A673 (cell line): Measurements from ENCODE around the gene PRKCA.

ENCODE experiments used
- EZH2 ChIP-seq: fragments of 200-600 bp; sonication (generic); IDR thresholded peaks from 2 replicates; pipeline ENCODE4 v1.6.1; 2017; ENCODE audit warnings: borderline replicate concordance, low read depth, mild to moderate bottlenecking, mixed read lengths, antibody characterized with exemption, low read length; ENCODE audit not compliant: poor library complexity, severe bottlenecking
- TF ChIP-seq, protein P1 (sequence below): fragments of 300-800, 200-600 bp; sonication (generic); conservative IDR thresholded peaks from 2 replicates; pipeline ENCODE4 v1.5.1; 2017; ENCODE audit warnings: low read depth, mild to moderate bottlenecking, antibody characterized with exemption, low read length, moderate library complexity, mixed read lengths

DNA sequence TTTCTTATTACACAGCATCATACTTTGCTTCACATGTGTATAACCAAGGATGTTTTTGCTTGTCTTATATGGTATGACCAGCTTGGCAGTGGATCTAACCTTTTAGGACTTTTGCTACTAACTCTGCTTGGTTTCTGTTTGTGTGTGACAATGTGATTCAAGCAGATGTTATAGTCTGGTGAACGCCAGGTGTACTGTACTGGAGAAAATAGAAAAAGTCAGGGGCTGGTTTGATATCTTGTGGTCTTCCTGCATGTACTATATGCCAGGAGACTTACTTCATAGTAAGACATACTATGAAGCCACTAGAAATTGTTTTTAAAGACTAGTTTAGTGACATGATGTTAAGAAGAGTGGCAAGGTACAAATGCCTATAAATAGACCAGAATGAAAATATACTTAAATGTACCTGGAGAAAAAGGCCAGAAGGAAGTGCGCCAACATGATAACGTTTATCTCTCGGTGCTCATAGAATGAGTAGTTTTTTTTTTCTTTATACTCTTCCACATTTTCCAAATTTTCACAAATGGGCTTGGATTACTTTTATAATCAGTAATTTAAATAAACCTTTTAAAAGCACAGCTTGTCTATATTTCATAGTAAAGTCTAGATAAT is 112.3 kb downstream of the PRKCA start:
- TF ChIP-seq, protein P1, sequence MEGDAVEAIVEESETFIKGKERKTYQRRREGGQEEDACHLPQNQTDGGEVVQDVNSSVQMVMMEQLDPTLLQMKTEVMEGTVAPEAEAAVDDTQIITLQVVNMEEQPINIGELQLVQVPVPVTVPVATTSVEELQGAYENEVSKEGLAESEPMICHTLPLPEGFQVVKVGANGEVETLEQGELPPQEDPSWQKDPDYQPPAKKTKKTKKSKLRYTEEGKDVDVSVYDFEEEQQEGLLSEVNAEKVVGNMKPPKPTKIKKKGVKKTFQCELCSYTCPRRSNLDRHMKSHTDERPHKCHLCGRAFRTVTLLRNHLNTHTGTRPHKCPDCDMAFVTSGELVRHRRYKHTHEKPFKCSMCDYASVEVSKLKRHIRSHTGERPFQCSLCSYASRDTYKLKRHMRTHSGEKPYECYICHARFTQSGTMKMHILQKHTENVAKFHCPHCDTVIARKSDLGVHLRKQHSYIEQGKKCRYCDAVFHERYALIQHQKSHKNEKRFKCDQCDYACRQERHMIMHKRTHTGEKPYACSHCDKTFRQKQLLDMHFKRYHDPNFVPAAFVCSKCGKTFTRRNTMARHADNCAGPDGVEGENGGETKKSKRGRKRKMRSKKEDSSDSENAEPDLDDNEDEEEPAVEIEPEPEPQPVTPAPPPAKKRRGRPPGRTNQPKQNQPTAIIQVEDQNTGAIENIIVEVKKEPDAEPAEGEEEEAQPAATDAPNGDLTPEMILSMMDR: no peak
- TF ChIP-seq EZH2: no peak
